Stimulated activated CD4-positive, alpha-beta T cell treated with anti-CD3 and anti-CD28 coated beads, TNF-alpha, amount 100 ng/mL, for 4 hours (primary cell): ENCODE results near the gene APOC1.
A peak's percentile ranks its signal among the peaks of the same experiment; 100 is the strongest.
"Not testable (repeated sequence)": the region's sequence is repeated elsewhere in the genome, so short reads cannot be mapped to it uniquely, and the experiment has no call there.

Experiments used
- DNase-seq, 3 experiments: peaks; one replicate each; pipeline ENCODE4 v3.0.0-alpha.2; 2020; ENCODE audit warnings: low read depth in 3 of 3

APOC1 gene

GRCh38 chr19:44889830-44890365 lies 24.5 kb upstream of the APOC1 start:
- DNase-seq: no peak

- peak in 2 of 3 experiments; percentile 99 to 100 for DNase-seq
These were observed 23.9 kb upstream of the APOC1 start for GRCh38 chr19:44890366-44891015.

GRCh38 chr19:44891016-44891882 lies 23.2 kb upstream of the APOC1 start, which contains the start of gene TOMM40:
TOMM40 (plus strand) TSS chr19:44891254; CDS start chr19:44891416, 162 bp downstream.
- peak in 2 of 3 experiments; percentile 96 to 100 for DNase-seq

- DNase-seq: no peak
These were observed 21.5 kb upstream of the APOC1 start for GRCh38 chr19:44892932-44893331.

- DNase-seq: no peak
These were observed 20.9 kb upstream of the APOC1 start for GRCh38 chr19:44893332-44894051.

- DNase-seq: no peak
These were observed 20.4 kb upstream of the APOC1 start for GRCh38 chr19:44894052-44894400.

- DNase-seq: no peak
These were observed 19.5 kb upstream of the APOC1 start for GRCh38 chr19:44894946-44895345.

GRCh38 chr19:44897835-44898234 lies 16.6 kb upstream of the APOC1 start:
- no peak for DNase-seq

GRCh38 chr19:44900328-44901244 lies 13.8 kb upstream of the APOC1 start:
- no peak for DNase-seq

- no peak for DNase-seq
These were observed 11.2 kb upstream of the APOC1 start for GRCh38 chr19:44903216-44903601.

- DNase-seq: peak; percentile 49 to 64 (median 58)
These were observed 10.6 kb upstream of the APOC1 start for GRCh38 chr19:44903602-44904425.

- DNase-seq: no peak
These were observed 9.9 kb upstream of the APOC1 start for GRCh38 chr19:44904426-44904994.

GRCh38 chr19:44905437-44906160 lies 8.8 kb upstream of the APOC1 start, which contains the start of gene APOE:
APOE (plus strand) TSS chr19:44905796; CDS start chr19:44906625, 829 bp downstream.
- no peak for DNase-seq

- DNase-seq: no peak
These were observed 6.8 kb upstream of the APOC1 start for GRCh38 chr19:44907613-44908012.

- no peak for DNase-seq
These were observed 6.2 kb upstream of the APOC1 start for GRCh38 chr19:44908074-44908835.

- no peak for DNase-seq
These were observed 5.6 kb upstream of the APOC1 start for GRCh38 chr19:44908836-44909261.

GRCh38 chr19:44909775-44910174 lies 4.6 kb upstream of the APOC1 start:
- DNase-seq: no peak

- not testable (repeated sequence) for DNase-seq
These were observed 2.5 kb upstream of the APOC1 start for GRCh38 chr19:44911896-44912295.
